GM12801 (cell line): ENCODE results near the gene KLF15.

Source experiments
- CTCF ChIP-seq: IDR thresholded peaks from one replicate; pipeline ENCODE4 v1.5.1; 2011; ENCODE audit warnings: control low read depth; ENCODE audit not compliant: insufficient read length; ENCODE audit errors: extremely low read depth

The KLF15 gene

DNA sequence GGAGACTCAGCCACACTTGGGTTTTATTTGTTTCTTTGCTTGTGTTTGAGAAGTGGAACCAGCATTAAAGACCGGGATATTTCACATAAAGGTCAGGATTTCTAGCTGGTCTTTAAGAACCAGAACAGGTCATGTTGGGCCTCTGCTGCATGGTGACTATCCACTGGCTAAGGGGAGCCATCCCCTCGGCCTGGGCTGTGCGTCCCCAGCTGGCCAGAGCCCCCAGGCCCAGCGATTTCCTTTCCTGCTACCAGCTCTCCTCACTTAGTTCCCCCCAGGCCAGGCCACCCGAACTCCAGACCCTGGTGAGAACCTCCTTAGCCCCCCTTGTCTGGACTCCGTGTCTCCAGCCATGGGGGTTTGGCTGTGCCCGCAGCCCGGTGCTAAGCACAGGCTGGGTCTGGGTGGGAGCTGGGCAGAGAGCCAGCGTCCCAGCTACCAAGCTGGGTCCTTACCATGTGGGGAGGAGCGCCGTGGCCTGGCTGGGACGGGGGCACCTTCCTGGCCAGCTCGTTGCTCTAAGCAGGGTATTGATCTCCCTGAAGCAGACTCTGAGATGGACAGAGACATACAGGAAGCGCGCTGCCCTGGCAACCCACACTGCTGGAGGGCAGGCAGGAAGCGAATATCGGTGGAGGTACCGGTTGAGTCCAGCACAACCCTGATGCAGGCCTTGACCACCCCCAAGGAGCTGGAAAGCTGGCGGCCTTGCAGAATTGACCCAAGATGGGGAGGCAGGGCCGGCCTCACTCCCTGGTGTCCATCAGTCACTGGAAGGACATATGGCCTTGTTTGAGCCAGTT lies 49.4 kb downstream of the KLF15 start:
- no peak for TF ChIP-seq CTCF

DNA sequence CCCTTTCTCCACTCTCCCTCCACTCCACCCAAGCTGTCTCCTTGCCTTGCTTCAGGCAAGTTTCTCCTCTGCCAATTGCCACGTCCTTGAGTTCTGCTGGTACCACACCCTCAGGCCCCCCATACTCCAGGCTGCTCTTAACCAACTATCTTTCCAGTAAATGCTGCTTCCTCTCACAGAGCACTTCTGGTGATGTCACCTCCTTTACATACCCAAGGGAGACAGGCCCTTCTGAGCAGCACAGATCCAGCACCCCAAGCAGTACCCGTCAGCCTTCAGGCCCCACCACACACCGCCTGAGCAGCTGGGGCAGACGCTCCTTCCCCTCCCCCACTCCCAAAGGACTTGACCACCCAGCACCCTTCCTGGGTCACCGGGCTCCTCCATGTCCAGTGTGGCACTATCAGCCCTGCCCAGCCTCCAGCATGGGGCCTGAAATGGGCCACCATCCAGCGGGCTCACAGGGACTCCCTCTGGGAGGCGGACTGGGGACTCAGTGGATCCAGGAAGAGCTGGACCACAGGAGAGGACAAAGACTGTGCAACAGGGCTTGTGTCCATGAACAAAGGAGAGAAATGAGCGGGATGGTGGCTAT lies 50.2 kb downstream of the KLF15 start:
- TF ChIP-seq CTCF, result no peak

DNA sequence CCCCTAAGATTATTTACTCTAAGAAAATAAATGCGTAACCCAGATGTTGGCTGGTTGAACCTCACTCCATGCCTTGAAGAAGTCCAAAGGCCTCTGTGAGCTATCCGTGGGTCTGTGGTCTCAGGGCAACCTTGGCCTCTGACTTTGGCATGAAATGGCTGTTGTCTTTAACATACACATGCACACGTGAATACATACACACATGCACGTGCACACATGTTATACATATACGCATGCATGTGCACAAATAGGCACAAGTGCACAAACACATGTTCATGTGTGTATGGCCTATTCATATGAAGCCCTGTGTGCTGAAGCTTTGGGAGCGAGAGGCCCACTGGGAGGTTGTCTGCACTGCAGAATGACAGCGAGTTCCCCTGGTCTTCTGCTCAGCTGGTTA lies 50.8 kb downstream of the KLF15 start:
- TF ChIP-seq CTCF, result no peak

DNA sequence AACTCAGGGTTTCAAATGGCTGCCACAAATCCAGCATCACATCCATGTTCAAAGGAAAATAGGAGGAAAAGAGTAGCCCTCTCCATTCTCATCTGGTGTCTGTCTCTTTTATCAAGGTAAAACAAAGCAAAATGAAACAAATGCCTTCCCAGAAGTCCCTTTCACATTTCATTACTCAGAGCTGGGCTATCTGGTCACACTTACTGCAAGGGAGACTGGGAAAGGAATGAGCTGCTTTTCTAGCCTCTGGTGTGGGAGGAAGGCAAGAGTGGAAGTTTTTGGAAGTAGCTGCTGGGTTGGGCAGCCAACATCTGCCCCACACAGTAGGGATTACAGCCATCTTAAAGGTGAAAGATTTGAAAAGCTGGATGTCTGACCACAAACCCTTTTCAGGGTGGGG lies 51.8 kb downstream of the KLF15 start:
- TF ChIP-seq CTCF, result no peak

DNA sequence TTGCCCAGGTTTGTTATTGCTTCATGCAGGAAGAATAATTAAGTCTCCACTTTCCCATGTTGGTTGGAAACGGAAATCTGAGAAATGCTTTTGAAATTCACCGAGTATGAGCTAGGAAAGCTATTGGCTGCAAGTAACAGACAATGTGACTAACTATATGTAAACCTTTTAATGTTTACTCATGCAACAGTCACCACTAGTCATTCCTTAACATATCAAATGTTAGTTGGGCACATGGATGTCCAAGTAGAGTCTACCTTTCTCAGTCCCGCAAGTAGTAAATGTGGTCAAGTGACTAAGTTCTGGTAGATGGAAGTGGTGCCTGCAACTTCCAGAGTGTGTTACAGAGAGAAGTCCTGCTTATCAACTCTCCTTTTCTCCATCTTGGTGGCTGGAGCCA lies 52.5 kb downstream of the KLF15 start:
- TF ChIP-seq CTCF, result no peak

- no peak for TF ChIP-seq CTCF
Measured at GRCh38 chr3:126304291-126304690, 52.9 kb downstream of the KLF15 start.

GRCh38 chr3:126303272-126303671 lies 53.9 kb downstream of the KLF15 start:
- TF ChIP-seq CTCF, result no peak
